IMR-90 (cell line): ENCODE data around the gene UNC13A.

ENCODE experiments used
- CEBPB ChIP-seq: IDR thresholded peaks from 2 replicates; pipeline ENCODE4 v1.6.1; 2012; ENCODE audit warnings: low read depth, low read length, improper control_type of control experiment
- CHD1 ChIP-seq: IDR thresholded peaks from 2 replicates; pipeline ENCODE4 v1.6.1; 2012; ENCODE audit warnings: low read depth, low read length, improper control_type of control experiment
- CTCF ChIP-seq: conservative IDR thresholded peaks from 2 replicates; pipeline ENCODE4 v1.5.1; 2012; ENCODE audit warnings: mild to moderate bottlenecking, low read depth, low read length, improper control_type of control experiment
- MXI1 ChIP-seq: IDR thresholded peaks from 2 replicates; pipeline ENCODE4 v1.6.1; 2012; ENCODE audit warnings: low read depth, mild to moderate bottlenecking, low read length, moderate library complexity, borderline replicate concordance
- RAD21 ChIP-seq: IDR thresholded peaks from 2 replicates; pipeline ENCODE4 v1.6.1; 2012; ENCODE audit warnings: low read length, improper control_type of control experiment
- RCOR1 ChIP-seq: IDR thresholded peaks from 2 replicates; pipeline ENCODE4 v1.6.1; 2012; ENCODE audit warnings: mild to moderate bottlenecking, low read length, improper control_type of control experiment; ENCODE audit not compliant: insufficient replicate concordance

- no peak for TF ChIP-seq RAD21
- no peak for TF ChIP-seq CTCF
- TF ChIP-seq CHD1, result no peak
- no peak for TF ChIP-seq MXI1
- TF ChIP-seq RCOR1, result no peak
- TF ChIP-seq CEBPB, result no peak
Observed at GRCh38 chr19:17582613-17583012, 105.5 kb downstream of the UNC13A start.
